SK-N-SH (cell line): Measurements from ENCODE around the gene SLC25A33.

Source experiments
- CTCF ChIP-seq: fragments of 200-600 bp; sonication (generic); IDR thresholded peaks from 2 replicates; pipeline ENCODE4 v1.6.1; 2017; ENCODE audit warnings: antibody characterized with exemption, mild to moderate bottlenecking, moderate library complexity
- RFX5 ChIP-seq: IDR thresholded peaks from 2 replicates; pipeline ENCODE4 v1.6.1; 2012; ENCODE audit warnings: mild to moderate bottlenecking, improper control_type of control experiment, low read length
- RXRA ChIP-seq: IDR thresholded peaks from 2 replicates; pipeline ENCODE4 v1.4.0; 2012; ENCODE audit warnings: low read depth, mild to moderate bottlenecking, borderline replicate concordance
- SMC3 ChIP-seq: IDR thresholded peaks from 2 replicates; pipeline ENCODE4 v1.6.1; 2012; ENCODE audit warnings: low read depth, low read length, improper control_type of control experiment

GRCh38 chr1:9602794-9603167 is 63.5 kb downstream of the SLC25A33 start:
- TF ChIP-seq RFX5 = no peak
- TF ChIP-seq RXRA = no peak
- TF ChIP-seq SMC3 = no peak
- TF ChIP-seq CTCF = no peak
